ENCODE data around the gene CHL1. TPM values are rescaled to one million over a fixed set of nuclear protein-coding genes. Genes with fewer than 3 reads are reported as not detected.

The CHL1 gene
- total and polyA plus RNA-seq, 2 donors (not counting 1 experiment from before 2014, with no cell fraction given): 6.2 to 18.0 TPM

DNA sequence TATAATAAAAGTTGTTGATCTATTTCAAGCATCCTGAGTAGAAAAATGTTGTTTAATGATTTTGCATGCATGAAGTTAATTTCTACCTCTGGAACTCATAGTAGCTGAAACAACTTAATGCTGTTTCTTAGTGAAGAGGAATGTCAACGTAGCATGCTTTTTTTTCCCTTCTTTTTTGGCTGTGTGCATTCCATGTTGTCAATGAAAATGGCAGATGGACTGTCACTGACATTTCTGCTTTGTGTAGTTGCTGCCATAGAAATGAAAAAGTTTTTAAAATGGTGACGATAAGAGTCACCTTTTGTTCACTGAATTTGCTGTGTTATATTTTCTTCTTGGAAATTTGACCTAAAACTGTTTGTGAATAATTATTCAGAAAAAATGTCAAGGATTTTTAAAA, 116.3 kb downstream of the CHL1 start:
- Mint-ChIP-seq H3K27ac (no peak overlapping the region), H3K27me3 (no peaks in the 10 kb centered on the region), H3K9me3 (ENCODE audit: insufficient read depth) (no peaks in the 10 kb centered on the region), H3K4me1 (peaks cover 4% of the 10 kb centered on the region), H3K4me3 (no peak overlapping the region)
- peaks cover 0 to 3% of the 10 kb centered on the region in 2 donors for H3K4me1 ChIP-seq (ENCODE audit: control insufficient read depth in 2 of 2, insufficient read depth in 2 of 2, low read length in 2 of 2)
- ATAC-seq (ENCODE audit: low read depth) (no peak), DNase-seq (no peak)
- H3K36me3 ChIP-seq (replicated peaks in 1 of 2; ENCODE audit: control extremely low read depth in 1 of 2, control insufficient read depth in 1 of 2, extremely low read depth in 1 of 2, insufficient read depth in 2 of 2, low read length in 1 of 2): no peaks in the 10 kb centered on the region
- no peak overlapping the region for H3K9ac ChIP-seq (ENCODE audit: low read length)
- H3K27ac ChIP-seq (ENCODE audit: low read length in 2 of 2): no peak overlapping the region
- no peak overlapping the region for H3K4me3 ChIP-seq (ENCODE audit: control extremely low read depth in 1 of 5, extremely low read depth in 1 of 5, insufficient read depth in 1 of 5, low read depth in 2 of 5, low read length in 4 of 5)
- H3K79me2 ChIP-seq (ENCODE audit: control insufficient read depth, insufficient read depth, low read length): no peaks in the 10 kb centered on the region
- no peaks in the 10 kb centered on the region for H4K20me1 ChIP-seq (ENCODE audit: control insufficient read depth, insufficient read depth, low read length, poor library complexity, severe bottlenecking)
- peaks cover 0 to 10% (median 1%) of the 10 kb centered on the region in 3 donors for H3K9me3 ChIP-seq (ENCODE audit: control extremely low read depth in 1 of 3, control insufficient read depth in 2 of 3, insufficient read depth in 1 of 3, low read length in 2 of 3)
- intact Hi-C loops (cut with micrococcal nuclease): no loop called here
- H3K27me3 ChIP-seq (replicated peaks in 1 of 4; ENCODE audit: control extremely low read depth in 1 of 4, control insufficient read depth in 3 of 4, insufficient read depth in 4 of 4, low read length in 3 of 4): no peaks in the 10 kb centered on the region
- no peak overlapping the region for H2AFZ ChIP-seq (ENCODE audit: insufficient read depth, low read depth, low read length, poor library complexity, severe bottlenecking)
- 67% methylated on average over 1 of the region's 2 CpGs for WGBS (ENCODE audit: insufficient coverage)
- TF ChIP-seq EZH2 (IDR thresholded peaks at IDR 0.05; ENCODE audit: borderline replicate concordance, insufficient read depth, low read depth, low read length, poor library complexity, severe bottlenecking): no peak
- TF ChIP-seq, protein P1, sequence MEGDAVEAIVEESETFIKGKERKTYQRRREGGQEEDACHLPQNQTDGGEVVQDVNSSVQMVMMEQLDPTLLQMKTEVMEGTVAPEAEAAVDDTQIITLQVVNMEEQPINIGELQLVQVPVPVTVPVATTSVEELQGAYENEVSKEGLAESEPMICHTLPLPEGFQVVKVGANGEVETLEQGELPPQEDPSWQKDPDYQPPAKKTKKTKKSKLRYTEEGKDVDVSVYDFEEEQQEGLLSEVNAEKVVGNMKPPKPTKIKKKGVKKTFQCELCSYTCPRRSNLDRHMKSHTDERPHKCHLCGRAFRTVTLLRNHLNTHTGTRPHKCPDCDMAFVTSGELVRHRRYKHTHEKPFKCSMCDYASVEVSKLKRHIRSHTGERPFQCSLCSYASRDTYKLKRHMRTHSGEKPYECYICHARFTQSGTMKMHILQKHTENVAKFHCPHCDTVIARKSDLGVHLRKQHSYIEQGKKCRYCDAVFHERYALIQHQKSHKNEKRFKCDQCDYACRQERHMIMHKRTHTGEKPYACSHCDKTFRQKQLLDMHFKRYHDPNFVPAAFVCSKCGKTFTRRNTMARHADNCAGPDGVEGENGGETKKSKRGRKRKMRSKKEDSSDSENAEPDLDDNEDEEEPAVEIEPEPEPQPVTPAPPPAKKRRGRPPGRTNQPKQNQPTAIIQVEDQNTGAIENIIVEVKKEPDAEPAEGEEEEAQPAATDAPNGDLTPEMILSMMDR (IDR thresholded peaks at IDR 0.05): no peak
- ChIA-PET POLR2A (no interaction called here), CTCF (no interaction called here)
- no peak overlapping the region for H3K4me2 ChIP-seq (replicated peaks; ENCODE audit: low read depth, low read length, poor library complexity, severe bottlenecking)

DNA sequence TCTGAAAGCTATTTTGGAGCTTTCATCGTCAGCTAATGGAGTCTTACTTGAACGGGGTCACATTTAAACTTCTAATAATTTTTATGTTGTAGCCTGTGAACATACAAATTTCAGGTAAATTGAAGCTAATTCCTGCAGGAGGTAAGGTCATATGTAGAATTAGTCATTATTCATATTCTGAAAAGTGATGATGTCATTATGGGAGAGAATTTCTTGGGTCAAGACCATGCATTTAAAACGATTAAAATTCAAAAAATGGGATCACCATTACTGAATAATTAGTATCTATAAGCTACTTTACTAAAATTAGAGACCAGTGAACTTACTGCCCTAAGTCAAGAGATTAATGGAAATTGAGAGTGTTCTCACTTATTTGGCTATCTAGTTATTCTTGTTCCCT, 120.4 kb downstream of the CHL1 start:
- Histone ChIP-seq H3K9me3 (ENCODE audit: control extremely low read depth in 1 of 3, control insufficient read depth in 2 of 3, insufficient read depth in 1 of 3, low read length in 2 of 3) (peaks cover 0 to 1% (median 0%) of the 10 kb centered on the region in 3 donors), H3K9ac (ENCODE audit: low read length) (no peak overlapping the region), H4K20me1 (ENCODE audit: control insufficient read depth, insufficient read depth, low read length, poor library complexity, severe bottlenecking) (no peaks in the 10 kb centered on the region), H2AFZ (ENCODE audit: insufficient read depth, low read depth, low read length, poor library complexity, severe bottlenecking) (no peak overlapping the region), H3K27ac (ENCODE audit: low read length in 2 of 2) (no peak overlapping the region), H3K4me2 (replicated peaks; ENCODE audit: low read depth, low read length, poor library complexity, severe bottlenecking) (no peak overlapping the region), H3K36me3 (replicated peaks in 1 of 2; ENCODE audit: control extremely low read depth in 1 of 2, control insufficient read depth in 1 of 2, extremely low read depth in 1 of 2, insufficient read depth in 2 of 2, low read length in 1 of 2) (no peaks in the 10 kb centered on the region), H3K27me3 (replicated peaks in 1 of 4; ENCODE audit: control extremely low read depth in 1 of 4, control insufficient read depth in 3 of 4, insufficient read depth in 4 of 4, low read length in 3 of 4) (no peaks in the 10 kb centered on the region), H3K4me3 (ENCODE audit: control extremely low read depth in 1 of 5, extremely low read depth in 1 of 5, insufficient read depth in 1 of 5, low read depth in 2 of 5, low read length in 4 of 5) (no peak overlapping the region), H3K79me2 (ENCODE audit: control insufficient read depth, insufficient read depth, low read length) (no peaks in the 10 kb centered on the region), H3K4me1 (ENCODE audit: control insufficient read depth in 2 of 2, insufficient read depth in 2 of 2, low read length in 2 of 2) (no peaks in the 10 kb centered on the region)
- Mint-ChIP-seq H3K4me3 (no peak overlapping the region), H3K27ac (no peak overlapping the region), H3K9me3 (ENCODE audit: insufficient read depth) (no peaks in the 10 kb centered on the region), H3K27me3 (no peaks in the 10 kb centered on the region), H3K4me1 (no peaks in the 10 kb centered on the region)
- ATAC-seq (ENCODE audit: low read depth) (no peak), DNase-seq (no peak)
- intact Hi-C loops (cut with micrococcal nuclease): no loop called here
- ChIA-PET CTCF (no interaction called here), POLR2A (no interaction called here)
- no CpG with 5 or more reads among the region's 3 CpGs for WGBS (ENCODE audit: insufficient coverage)
- TF ChIP-seq, protein P1 (IDR thresholded peaks at IDR 0.05): no peak
- TF ChIP-seq EZH2 (IDR thresholded peaks at IDR 0.05; ENCODE audit: borderline replicate concordance, insufficient read depth, low read depth, low read length, poor library complexity, severe bottlenecking): no peak
